Measurements from ENCODE around the gene ZBTB9. TPM values are rescaled to one million over a fixed set of nuclear protein-coding genes. Genes with fewer than 3 reads are reported as not detected.

ZBTB9 gene
- total RNA-seq, 4 donors from 2014 or later: under 0.01 to 12.0 (median 4.7) TPM

DNA sequence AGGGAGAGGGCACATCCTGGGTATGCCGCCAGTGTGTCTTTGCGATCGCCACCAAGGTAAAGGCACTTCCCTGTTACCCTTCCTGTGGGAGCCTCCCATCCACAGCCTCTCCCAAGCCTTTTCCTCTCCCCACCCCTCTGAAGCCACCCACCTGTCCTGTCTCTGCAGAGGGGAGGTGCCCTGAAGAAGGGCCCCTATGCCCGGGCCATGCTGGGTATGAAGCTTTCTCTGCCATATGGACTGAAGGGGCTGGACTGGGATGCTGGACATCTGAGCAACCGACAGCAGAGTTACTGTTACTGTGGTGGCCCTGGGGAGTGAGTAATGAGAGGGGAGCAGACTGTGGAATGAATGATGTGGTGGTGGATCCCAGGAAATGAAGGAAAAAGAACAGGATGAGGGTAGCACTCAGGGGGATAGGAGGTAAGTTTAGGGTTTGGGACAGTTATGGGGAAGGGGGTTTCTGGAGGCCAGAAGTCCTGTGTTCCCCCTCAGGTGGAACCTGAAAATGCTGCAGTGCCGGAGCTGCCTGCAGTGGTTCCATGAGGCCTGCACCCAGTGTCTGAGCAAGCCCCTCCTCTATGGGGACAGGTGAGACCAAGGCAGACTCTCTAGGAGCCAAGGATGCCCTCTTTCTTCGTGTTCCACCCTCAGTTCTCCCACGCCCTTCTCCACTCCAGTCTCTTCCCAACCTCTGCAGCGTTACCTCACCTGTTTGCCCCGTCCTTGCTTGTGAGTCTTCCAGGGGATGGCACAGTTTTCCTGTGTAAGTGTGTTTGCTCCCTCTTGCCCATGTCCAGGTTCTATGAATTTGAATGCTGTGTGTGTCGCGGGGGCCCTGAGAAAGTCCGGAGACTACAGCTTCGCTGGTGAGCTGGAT is 40.9 kb upstream of the ZBTB9 start:
- no peak for DNase-seq
- Histone ChIP-seq H3K4me1 (peaks cover 4 to 8% of the 10 kb centered on the region in 2 donors), H3K4me3 (no peak overlapping the region), H3K36me3 (no peaks in the 10 kb centered on the region), H3K27me3 (no peaks in the 10 kb centered on the region), H3K9me3 (no peaks in the 10 kb centered on the region), H3K27ac (no peak overlapping the region)
- intact Hi-C loops (cut with DNase I; ENCODE audit: low total_unique reads): no loop called here
- TF ChIP-seq POLR2A (IDR thresholded peaks at IDR 0.05): no peak
- TF ChIP-seq, protein P1, sequence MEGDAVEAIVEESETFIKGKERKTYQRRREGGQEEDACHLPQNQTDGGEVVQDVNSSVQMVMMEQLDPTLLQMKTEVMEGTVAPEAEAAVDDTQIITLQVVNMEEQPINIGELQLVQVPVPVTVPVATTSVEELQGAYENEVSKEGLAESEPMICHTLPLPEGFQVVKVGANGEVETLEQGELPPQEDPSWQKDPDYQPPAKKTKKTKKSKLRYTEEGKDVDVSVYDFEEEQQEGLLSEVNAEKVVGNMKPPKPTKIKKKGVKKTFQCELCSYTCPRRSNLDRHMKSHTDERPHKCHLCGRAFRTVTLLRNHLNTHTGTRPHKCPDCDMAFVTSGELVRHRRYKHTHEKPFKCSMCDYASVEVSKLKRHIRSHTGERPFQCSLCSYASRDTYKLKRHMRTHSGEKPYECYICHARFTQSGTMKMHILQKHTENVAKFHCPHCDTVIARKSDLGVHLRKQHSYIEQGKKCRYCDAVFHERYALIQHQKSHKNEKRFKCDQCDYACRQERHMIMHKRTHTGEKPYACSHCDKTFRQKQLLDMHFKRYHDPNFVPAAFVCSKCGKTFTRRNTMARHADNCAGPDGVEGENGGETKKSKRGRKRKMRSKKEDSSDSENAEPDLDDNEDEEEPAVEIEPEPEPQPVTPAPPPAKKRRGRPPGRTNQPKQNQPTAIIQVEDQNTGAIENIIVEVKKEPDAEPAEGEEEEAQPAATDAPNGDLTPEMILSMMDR (IDR thresholded peaks at IDR 0.05): no peak

DNA sequence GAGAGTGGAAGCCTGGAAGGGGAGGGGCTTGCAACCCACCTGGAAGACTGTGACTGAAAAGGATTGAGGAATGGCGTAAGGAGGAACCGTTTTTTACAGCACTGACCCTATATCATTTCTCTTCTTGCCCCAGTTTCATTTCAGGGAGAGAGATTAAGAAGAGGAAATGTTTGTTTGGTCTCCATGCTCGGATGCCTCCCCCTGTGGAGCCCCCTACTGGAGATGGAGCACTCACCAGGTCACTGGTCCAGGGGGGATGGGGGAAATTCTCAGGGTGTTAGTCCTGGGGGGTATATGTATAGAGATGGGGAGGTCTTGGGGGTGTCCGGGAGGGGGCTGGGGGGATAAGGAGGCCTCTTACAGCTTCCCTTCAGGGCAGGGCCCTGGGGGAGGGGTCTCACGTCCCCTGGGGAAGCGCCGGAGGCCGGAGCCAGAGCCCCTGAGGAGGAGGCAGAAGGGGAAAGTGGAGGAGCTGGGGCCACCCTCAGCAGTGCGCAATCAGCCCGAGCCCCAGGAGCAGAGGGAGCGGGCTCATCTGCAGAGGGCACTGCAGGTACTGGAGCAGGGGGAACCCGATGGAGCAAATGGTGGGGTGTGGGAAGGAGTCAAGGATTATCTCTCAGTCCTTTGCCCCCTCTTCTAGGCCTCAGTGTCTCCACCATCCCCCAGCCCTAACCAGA is 39.6 kb upstream of the ZBTB9 start:
- Histone ChIP-seq H3K36me3 (no peaks in the 10 kb centered on the region), H3K27ac (no peak overlapping the region), H3K4me1 (peaks cover 12 to 14% of the 10 kb centered on the region in 2 donors), H3K9me3 (no peaks in the 10 kb centered on the region), H3K4me3 (no peak overlapping the region), H3K27me3 (no peaks in the 10 kb centered on the region)
- TF ChIP-seq, protein P1 (IDR thresholded peaks at IDR 0.05): no peak
- no peak for TF ChIP-seq POLR2A (IDR thresholded peaks at IDR 0.05)
- intact Hi-C loops (cut with DNase I; ENCODE audit: low total_unique reads): no loop called here
- no peak for DNase-seq

DNA sequence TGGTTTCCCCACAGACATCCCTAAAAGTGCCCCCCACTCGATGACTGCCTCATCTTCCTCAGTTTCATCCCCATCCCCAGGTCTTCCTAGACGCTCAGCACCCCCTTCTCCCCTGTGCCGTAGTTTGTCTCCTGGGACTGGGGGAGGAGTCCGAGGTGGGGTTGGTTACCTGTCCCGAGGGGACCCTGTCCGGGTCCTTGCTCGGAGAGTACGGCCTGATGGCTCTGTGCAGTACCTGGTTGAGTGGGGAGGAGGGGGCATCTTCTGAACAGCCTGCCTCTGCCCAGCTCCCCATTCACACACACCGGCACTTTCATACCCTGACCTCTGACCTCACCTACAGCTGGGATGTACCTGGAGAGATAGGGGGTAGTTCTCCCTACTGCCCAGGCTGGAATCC is 38.5 kb upstream of the ZBTB9 start:
- Histone ChIP-seq H3K4me3 (no peak overlapping the region), H3K36me3 (no peaks in the 10 kb centered on the region), H3K27ac (peak overlapping the region; percentile 87 to 99), H3K4me1 (peaks cover 12 to 14% of the 10 kb centered on the region in 2 donors), H3K9me3 (no peaks in the 10 kb centered on the region), H3K27me3 (no peaks in the 10 kb centered on the region)
- TF ChIP-seq, protein P1 (IDR thresholded peaks at IDR 0.05): no peak
- TF ChIP-seq POLR2A (IDR thresholded peaks at IDR 0.05): no peak
- intact Hi-C loops (cut with DNase I; ENCODE audit: low total_unique reads): no loop called here
- DNase-seq: no peak

DNA sequence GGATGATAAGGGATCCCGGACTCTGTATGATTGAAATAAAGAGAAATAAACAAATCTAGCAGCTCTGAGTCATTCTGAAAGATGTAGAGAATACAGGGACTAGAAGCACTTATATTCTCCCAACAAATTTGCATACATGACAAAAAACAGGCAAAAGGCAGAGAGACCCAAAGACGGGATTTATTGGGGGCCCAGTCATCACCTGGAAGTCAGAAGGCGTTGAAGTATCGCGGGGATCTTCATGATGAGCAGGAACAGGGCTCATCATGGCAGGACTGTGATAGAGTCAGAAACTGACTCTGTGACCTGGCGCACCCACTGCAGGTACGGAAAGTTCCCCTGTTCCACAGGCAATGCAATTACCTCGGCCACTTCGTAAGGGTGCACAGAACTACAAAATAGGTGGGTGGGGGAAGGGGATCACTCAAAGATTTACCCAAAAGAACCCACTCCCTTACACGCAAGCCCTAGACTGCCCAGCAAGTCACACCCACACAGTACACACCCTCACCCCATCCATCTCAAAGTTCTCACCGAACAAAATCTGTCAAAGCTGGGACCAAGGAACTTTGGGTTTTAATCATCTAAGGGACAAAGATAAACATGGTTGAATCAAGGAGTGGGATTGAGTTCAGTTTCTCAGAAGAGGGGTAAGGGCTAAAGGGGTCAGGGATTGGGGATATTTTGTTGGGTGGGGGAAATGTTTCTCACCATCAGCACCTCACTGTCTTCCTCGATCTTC is 37.8 kb upstream of the ZBTB9 start:
- Histone ChIP-seq H3K4me1 (peaks cover 12 to 14% of the 10 kb centered on the region in 2 donors), H3K36me3 (no peaks in the 10 kb centered on the region), H3K27ac (peak overlapping the region; percentile 87 to 99), H3K4me3 (peak overlapping the region; percentile 45 to 63), H3K9me3 (no peaks in the 10 kb centered on the region), H3K27me3 (no peaks in the 10 kb centered on the region)
- intact Hi-C loops (cut with DNase I; ENCODE audit: low total_unique reads): no loop called here
- DNase-seq: no peak
- TF ChIP-seq, protein P1 (IDR thresholded peaks at IDR 0.05): no peak
- TF ChIP-seq POLR2A (IDR thresholded peaks at IDR 0.05): no peak

Data from uterus (tissue), 4 donors.